Brain pericyte (primary cell): ENCODE results near the gene CMC4.

ENCODE experiments used
- DNase-seq: peaks from one replicate; pipeline ENCODE4 v3.0.0-alpha.2; 2012; ENCODE audit warnings: low read depth, low spot score

The CMC4 gene

DNA sequence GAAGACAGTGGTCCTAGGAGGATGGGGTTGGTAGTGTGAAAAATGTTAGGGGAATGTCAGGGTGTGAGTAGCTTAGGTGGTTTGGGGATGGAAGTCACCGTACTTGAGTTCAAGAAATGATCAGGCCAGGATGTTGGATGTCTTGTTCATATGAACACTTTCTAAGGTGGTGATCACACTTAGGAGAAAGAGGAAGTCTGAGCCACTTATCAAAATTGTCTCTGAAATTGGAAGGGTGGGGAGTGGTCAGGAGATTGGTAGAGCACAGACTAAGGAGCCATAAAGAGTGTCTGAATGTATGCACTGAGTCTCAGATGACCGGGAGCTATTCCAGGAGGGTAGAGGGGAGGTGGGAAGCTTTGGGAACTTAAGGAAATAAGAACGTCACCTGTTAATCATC lies 17.3 kb downstream of the CMC4 start:
- DNase-seq = no peak

DNA sequence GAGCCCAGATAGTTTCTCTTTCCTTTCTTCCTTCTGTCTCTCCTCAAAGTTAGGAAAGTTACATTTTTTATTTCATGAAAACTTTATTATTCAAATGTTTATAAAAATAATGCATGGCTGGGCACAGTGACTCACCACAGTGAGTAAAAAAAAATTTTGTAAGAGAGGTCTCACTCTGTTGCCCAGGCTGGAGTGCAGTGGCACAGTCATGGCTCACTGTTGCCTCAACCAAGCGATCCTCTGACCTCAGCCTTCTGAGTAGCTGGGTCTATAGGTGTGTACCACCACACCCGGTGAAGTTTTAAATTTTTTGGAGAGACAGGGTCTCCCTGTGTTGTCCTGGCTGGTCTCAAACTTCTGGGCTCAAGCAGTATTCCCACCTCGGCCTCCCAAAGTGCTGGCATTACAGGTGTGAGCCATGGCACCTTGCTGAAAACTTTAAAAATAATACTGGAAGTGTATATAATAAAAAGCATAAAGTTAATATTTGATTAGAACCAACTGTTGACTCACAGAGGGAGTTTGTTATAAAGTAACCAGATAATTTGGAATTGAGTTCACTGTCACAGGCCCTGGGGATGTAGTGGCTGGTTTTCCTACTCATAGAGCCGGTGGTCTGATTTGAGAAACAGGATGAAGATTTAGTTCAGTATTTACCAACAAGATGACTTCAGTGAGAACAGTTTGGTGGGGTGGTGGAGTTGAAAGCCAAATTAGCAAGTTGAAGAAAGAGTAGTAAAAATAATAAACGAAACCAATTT lies 18.0 kb downstream of the CMC4 start:
- no peak for DNase-seq

DNA sequence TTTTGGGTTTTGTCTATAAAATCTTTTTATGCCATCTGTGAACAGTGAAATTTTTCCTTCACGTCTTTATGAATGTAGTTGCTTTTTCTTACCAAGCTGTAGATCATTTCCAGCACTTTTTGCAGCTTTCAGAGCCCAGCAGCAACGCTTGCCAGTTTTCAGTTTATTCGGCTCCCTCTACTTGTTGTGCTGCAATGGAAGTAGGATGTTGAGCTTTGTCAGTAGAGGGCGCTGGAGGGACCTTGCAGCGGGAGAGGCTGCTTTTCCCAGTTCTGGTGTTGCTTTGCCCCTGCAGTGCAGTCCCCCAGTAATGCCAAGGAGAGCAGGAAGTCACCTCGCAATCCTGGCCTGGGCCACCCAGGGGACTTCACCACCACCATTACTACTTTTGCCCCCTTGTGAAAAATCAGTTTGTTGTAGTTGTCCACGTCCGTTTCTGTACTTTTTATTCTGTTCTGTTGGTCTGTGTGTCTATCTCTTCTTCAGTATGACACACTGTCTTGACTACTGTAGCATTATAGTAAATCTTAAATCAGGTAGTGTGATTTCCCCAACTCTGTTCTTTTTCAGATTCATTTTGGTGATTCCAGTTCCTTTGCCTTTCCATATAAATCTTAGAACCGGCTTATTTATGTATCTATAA lies 21.8 kb downstream of the CMC4 start:
- DNase-seq = no peak

DNA sequence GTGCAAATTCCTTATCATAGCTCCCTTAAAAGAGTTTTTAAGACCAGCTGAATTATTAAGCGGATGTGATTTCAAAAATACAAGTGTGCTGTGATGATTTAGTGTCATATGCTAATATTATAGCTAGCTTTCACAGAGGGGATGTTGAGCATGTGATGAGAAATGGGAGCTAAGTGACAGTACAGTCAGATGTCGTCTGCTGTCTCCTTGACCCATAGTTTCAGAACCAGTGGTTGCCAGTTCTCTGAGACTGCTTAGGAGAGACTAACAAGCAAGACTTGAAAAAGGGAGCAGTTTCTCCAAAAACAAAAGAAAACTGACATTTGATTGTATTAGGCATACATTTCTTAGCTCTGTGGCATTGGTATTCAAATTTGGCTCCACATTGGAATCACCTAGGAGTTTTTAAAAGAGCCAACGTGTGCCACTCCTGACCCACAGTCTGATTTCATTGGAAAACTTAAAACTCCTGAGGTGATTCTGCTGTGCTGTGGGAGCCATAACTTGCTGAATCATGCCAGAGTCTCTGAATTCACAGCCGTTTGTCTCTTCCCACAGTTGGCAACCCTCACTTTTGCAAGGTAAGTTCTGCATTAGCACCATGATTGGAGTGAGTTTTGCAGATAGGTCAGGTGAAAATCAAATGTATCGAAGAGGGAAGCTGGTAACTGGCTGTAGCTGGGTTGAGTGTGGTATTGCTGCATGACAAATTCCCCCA lies 24.0 kb downstream of the CMC4 start:
- no peak for DNase-seq

DNA sequence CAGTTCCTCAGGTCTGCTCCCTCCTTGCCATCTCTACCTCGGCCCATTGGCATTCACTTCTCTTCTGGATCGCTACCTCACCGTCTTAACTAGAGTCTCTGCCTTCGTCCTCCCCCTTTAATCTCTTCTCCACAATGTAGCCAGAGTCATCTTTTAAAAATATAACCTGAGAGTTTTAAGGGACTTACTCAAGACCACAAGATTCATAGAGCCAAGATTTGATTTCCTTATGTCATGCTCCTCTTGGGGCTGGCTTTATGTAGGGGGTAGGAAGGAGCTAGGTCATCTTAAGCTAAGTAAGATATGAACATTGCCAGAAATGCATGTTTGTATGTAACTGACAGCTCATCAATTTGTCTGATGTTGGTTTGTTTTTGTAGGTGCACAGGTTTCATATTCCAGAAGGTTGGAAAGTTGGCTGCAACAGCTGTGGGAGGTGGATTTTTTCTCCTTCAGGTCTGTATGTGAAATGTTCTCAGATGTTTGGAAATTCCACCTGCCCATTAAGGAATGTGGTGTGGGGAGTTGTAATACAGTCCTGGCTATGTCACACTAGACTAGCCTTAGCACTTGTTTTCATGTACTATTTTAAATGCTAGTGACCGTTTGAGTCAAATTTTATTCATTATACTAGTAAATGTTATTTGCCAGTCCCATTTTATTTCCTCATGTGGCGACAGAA lies 24.7 kb downstream of the CMC4 start:
- no peak for DNase-seq

DNA sequence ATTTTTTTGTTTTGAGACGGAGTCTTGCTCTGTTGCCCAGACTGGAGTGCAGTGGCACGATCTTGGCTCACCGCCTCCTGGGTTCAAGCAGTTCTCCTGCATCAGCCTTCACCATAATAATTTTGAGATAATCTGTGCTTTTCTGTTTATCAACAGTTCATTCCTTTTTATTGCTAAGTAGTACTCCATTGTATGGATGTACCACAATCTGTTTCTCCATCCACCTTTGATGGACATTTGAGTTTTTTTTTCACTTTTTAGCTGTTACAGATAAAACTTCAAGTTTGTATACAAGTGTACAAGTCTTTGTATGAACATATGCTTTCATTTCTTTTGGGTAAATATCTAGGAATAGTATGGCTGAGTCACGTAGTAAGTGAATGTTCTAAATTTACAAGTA lies 35.2 kb downstream of the CMC4 start:
- DNase-seq = no peak

DNA sequence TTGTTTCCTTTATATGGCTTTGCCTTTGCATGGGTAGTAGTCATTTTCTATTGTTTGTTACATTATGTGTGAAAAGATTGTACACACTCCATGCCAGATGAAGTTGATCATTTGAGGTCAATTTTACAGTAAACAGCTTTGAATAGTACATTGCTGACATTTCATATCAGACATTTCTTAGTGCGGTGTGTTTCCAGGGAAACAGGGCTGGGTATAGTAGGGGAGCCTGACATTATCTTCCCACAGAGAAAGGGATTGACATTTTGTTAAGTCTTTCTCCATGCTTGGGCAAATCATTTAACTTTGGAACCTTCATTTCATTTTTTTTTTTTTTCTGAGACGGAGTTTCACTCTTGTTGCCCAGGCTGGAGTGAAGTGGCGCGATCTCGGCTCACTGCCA lies 39.3 kb downstream of the CMC4 start:
- DNase-seq = no peak

DNA sequence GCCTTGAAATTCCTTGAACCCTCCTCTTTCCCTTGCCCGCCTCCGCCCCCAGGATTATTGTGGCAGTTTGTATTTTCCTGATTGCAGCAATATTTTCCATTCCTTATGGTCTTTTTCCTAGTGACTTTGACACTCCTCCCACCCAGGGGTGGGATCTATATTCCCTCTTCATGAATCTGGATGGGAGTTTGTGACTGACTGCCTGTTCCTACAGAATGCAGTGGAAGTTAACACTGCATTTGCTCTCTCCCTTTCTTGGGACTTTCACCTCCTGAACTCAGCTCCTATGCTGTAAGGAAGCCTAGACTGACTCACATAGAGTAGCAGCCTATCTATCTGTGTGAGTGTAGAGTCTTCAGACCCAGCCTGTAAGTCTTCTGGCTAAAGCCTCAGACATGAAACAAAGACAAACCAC lies 42.1 kb downstream of the CMC4 start:
- DNase-seq = no peak

DNA sequence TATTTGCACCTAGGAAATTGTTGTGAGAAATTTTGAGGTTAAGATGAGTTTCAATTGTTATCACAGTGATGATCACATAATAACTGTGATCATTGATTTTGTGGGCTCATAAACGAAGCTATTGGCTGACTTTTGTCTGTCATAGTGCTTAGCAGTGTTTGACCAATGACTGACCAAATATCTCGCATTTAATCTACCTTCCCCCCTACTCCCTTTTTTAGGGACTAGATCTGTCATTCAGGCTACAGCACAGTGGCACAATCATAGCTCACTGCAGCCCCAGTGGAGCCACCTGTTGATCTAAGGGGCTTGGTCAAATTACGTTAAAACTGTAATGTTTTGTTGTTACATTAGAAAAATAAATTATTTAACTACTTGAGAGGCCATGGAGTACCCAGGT lies 42.8 kb downstream of the CMC4 start:
- DNase-seq = no peak

DNA sequence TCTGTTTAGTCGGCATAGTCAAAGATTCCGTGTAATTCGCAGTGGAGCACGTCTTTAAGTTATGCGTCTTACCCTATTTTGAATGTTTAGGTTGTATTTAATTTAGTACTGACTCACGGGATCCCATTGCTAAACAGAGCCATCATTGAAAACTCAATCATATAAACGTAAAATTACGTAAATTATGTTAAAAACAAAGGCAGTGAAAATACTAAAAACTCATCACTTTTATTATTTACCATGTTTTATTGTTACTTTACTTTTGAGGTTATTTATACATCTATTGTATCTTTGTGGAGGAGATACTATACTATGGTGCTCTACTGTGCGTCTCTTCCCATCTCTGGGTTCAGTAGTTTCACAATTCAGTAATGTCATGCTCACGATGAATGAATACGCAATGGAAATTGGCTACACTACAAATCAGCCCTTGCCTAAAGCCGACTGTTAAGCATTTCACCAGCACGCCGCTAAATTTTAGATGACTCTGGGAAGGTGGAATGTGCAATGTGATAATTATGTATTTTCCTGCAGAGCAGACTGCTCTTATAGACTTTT lies 43.3 kb downstream of the CMC4 start:
- peak; percentile 18 for DNase-seq

DNA sequence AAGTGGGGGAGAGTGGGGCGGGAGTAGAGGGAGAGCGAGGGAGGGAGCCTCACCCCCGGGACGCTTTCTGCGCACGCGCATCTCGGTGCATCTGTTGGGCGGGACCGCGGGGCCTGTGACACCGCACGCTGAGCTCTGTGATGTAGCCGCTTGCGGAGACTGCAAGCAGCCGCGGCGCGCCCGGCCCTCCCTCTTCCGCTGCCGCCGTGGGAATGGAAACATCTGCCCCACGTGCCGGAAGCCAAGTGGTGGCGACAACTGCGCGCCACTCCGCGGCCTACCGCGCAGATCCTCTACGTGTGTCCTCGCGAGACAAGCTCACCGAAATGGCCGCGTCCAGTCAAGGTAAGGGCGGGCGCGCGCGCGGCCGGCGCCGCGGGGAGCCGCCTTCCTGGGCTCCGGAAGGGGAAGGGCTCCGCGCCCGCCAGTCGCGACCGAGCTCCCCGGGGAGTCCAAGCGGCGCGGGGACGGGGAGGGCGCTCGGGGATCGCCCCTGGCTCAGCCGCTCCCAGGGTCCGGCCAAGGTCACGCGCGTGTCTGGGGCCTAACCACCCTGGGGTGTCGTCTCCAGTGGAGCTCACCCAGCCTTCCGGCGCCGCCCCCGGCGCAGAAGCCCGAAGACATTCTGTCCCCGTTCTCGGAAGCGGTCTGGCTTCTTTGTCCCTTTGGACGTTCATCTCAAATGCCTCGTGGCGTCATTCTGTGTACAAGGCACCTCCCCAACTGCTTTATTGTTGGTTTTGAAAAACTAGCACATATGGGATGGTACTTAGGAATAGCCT lies 44.0 kb downstream of the CMC4 start, which contains the start of gene FUNDC2:
Gene FUNDC2, plus strand, starts transcription at position 118 of the 782 bp plus-strand sequence. Its CDS starts 95 bp downstream, at position 213.
- peak; percentile 82 for DNase-seq

DNA sequence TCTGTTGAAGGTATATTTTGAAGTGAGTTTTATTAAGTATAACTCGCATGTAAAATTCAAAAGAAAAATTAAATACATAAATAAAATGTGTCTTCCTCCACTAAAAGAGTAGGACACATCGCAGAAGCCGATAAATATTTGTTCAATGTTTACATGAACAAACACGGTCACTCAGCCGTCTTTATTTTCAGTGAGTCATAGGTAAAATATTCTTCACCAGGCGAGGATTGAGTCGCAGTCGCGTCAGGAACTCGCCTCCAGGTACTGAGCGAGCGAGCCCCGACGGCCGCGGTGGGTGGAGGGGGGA lies 44.6 kb downstream of the CMC4 start:
- no peak for DNase-seq

DNA sequence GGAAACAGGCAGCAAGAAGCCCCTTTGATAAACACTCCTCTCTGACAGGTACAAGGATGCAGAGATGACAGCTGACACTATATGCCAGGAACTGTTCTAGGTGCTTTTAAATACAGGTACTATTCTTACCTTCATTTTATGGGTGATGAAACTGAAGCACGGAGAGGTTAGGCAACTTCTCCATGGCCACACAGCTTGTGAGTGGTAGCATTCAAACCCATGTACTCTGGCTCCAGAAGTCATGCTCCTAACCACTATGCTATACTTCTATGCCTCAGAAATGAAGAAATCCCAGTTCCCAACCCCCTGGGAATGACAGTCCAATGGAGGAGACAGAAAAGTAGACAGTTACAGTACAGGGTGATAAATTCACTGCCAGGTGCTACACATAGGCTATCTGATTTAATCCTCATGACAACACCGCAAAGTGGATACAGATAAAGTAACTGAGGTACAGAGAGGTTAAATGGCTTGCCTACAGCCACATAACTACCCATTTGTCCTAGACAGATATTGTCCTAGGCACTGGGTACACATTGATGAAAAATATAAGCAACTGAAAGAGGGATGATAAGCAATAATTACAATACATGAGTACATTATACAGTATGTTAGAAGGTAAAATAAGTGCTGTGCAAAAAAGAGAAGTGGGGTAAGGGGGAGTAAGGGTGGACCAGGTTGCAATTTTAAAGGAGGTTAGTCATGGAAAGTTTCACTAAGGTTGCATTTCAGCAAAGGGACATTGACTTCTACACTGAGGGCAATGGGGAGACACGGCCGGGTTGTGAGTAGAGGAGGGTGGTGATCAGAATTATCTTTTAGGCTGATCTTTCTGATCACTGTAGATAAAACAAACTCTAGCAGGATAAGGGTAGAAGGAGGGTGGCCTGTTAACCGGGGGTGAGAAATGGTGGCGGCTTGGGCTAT lies 46.8 kb downstream of the CMC4 start:
- no peak for DNase-seq

DNA sequence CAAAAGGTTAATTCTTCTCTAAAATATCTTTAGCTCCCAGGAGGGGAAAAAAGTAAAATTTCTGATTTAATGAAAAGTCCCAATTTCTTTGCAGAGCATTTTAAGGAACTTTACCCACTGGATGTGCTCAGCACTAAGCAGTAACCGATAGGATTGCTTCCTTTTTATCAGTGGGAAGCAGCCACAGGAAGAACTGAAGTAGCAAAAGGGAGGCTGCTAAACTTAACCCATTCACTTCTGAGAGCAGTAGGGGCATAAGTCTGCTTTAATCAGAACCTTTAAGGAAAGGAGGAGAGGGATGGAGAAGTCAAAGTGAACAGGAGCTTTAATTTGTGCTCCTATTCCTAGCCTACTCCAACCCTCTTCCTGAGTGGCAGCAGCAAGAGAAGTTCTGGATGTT lies 48.4 kb downstream of the CMC4 start, which contains the start of gene F8:
Gene F8, minus strand, starts transcription at position 139 of the 400 bp plus-strand sequence. CDS start 171 bp downstream, outside the sequence.
- DNase-seq = no peak

DNA sequence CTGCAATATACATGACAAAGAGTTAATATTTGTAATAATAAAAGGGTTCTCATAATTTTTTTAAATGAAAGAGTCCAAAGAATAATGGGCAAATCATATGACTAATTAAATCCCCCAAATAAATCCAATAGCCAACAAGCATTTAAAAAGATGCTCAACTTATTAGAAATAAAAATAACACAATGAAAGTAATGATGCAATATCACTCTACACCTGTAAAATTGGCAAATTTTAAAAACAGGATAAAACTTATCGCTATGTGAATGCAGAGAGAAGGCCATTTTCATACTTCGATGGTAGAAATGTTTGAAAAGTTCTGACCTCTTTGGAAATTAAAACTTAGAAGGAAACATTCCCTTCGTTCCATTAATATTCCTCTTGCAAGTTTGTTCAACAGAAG lies 50.3 kb downstream of the CMC4 start:
- no peak for DNase-seq
